Measurements from ENCODE around the gene NT5C2. TPM values are rescaled to one million over a fixed set of nuclear protein-coding genes. Genes with fewer than 3 reads are reported as not detected.

NT5C2 gene
- polyA plus RNA-seq, 1 donor (not counting 4 experiments of a cell fraction or from before 2014, with no cell fraction given): 88.6 TPM

GRCh38 chr10:103181244-103181643, 11.8 kb downstream of the NT5C2 start:
- Histone ChIP-seq H3K27me3 (ENCODE audit: control insufficient read depth, extremely low read depth, insufficient read depth, low read length) (no peaks in the 10 kb centered on the region), H3K9me1 (ENCODE audit: control insufficient read depth, extremely low read depth, insufficient read depth, low read length) (no peaks in the 10 kb centered on the region), H3K4me3 (ENCODE audit: control insufficient read depth in 2 of 3, extremely low read depth in 1 of 3, insufficient read depth in 2 of 3, low read depth in 1 of 3, low read length in 3 of 3) (no peak overlapping the region), H3K27ac (ENCODE audit: control insufficient read depth, insufficient read depth, low read length) (no peak overlapping the region), H3K79me2 (ENCODE audit: control insufficient read depth, insufficient read depth, low read length) (peaks cover 53% of the 10 kb centered on the region), H3K9me3 (ENCODE audit: control insufficient read depth, low read depth, low read length) (no peaks in the 10 kb centered on the region), H3K4me2 (ENCODE audit: control insufficient read depth, extremely low read depth, insufficient read depth, low read depth, low read length) (no peak overlapping the region), H4K20me1 (ENCODE audit: control insufficient read depth, extremely low read depth, insufficient read depth, low read length) (peaks cover 3% of the 10 kb centered on the region), H3K4me1 (ENCODE audit: control insufficient read depth, extremely low read depth, insufficient read depth, low read length) (peaks cover 14% of the 10 kb centered on the region), H2AFZ (ENCODE audit: control insufficient read depth, low read length) (no peak overlapping the region), H3K36me3 (ENCODE audit: control insufficient read depth in 2 of 2, extremely low read depth in 1 of 2, insufficient read depth in 2 of 2, low read length in 2 of 2) (peaks cover 3 to 4% of the 10 kb centered on the region in 2 experiments), H3K9ac (ENCODE audit: control insufficient read depth, extremely low read depth, insufficient read depth, low read length) (no peak overlapping the region)
- dilution Hi-C loops (cut with MboI; ENCODE audit: extremely low pct_ligation_motif_present, low sequenced_read_pairs): no loop called here
- TF ChIP-seq EZH2 (IDR thresholded peaks at IDR 0.05; ENCODE audit: low read length): no peak
- no peak for TF ChIP-seq CTCF (optimal IDR thresholded peaks at IDR 0.05 in 1 of 3, IDR thresholded peaks at IDR 0.05 in 1 of 3, conservative IDR thresholded peaks at IDR 0.05 in 1 of 3; ENCODE audit: extremely low read depth in 1 of 3, insufficient read depth in 2 of 3, low read length in 3 of 3)
- DNase-seq (ENCODE audit: low read depth, low spot score): no peak
- no peak for FAIRE-seq

DNA sequence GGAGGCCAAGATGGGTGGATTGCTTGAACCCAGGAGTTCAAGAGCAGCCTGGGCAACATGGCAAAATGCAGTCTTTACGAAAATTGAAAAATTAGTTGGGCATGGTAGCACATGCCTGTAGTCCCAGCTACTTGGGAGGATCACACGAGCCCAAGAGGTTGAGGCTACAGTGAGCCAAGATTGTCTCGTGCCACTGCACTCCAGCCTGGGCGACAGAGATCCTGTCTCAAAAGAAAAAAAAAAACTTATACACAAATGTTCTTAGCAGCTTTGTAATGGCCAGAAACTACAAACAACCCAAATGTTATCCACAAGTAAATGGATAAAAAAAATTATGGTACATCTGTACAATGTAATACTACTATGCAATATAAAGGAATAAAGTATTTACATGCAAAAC, 12.6 kb downstream of the NT5C2 start:
- H3K9me3 ChIP-seq (ENCODE audit: control insufficient read depth, low read depth, low read length): no peaks in the 10 kb centered on the region
- no peak overlapping the region for H3K27ac ChIP-seq (ENCODE audit: control insufficient read depth, insufficient read depth, low read length)
- no peak overlapping the region for H3K4me3 ChIP-seq (ENCODE audit: control insufficient read depth in 2 of 3, extremely low read depth in 1 of 3, insufficient read depth in 2 of 3, low read depth in 1 of 3, low read length in 3 of 3)
- dilution Hi-C loops (cut with MboI; ENCODE audit: extremely low pct_ligation_motif_present, low sequenced_read_pairs): no loop called here
- no peak for TF ChIP-seq CTCF (optimal IDR thresholded peaks at IDR 0.05 in 1 of 3, IDR thresholded peaks at IDR 0.05 in 1 of 3, conservative IDR thresholded peaks at IDR 0.05 in 1 of 3; ENCODE audit: extremely low read depth in 1 of 3, insufficient read depth in 2 of 3, low read length in 3 of 3)
- TF ChIP-seq EZH2 (IDR thresholded peaks at IDR 0.05; ENCODE audit: low read length): no peak
- H3K9me1 ChIP-seq (ENCODE audit: control insufficient read depth, extremely low read depth, insufficient read depth, low read length): no peaks in the 10 kb centered on the region
- FAIRE-seq: no peak
- peaks cover 3% of the 10 kb centered on the region for H4K20me1 ChIP-seq (ENCODE audit: control insufficient read depth, extremely low read depth, insufficient read depth, low read length)
- no peak for DNase-seq (ENCODE audit: low read depth, low spot score)
- H3K79me2 ChIP-seq (ENCODE audit: control insufficient read depth, insufficient read depth, low read length): peaks cover 51% of the 10 kb centered on the region
- no peaks in the 10 kb centered on the region for H3K27me3 ChIP-seq (ENCODE audit: control insufficient read depth, extremely low read depth, insufficient read depth, low read length)
- peaks cover 14% of the 10 kb centered on the region for H3K4me1 ChIP-seq (ENCODE audit: control insufficient read depth, extremely low read depth, insufficient read depth, low read length)
- no peak overlapping the region for H3K9ac ChIP-seq (ENCODE audit: control insufficient read depth, extremely low read depth, insufficient read depth, low read length)
- no peak overlapping the region for H2AFZ ChIP-seq (ENCODE audit: control insufficient read depth, low read length)
- H3K4me2 ChIP-seq (ENCODE audit: control insufficient read depth, extremely low read depth, insufficient read depth, low read depth, low read length): no peak overlapping the region
- peaks cover 3 to 4% of the 10 kb centered on the region in 2 experiments for H3K36me3 ChIP-seq (ENCODE audit: control insufficient read depth in 2 of 2, extremely low read depth in 1 of 2, insufficient read depth in 2 of 2, low read length in 2 of 2)

Data from keratinocyte (primary cell).